Embryonic facial prominence (tissue), 1 donor: ENCODE data around the gene ARAP2.
A peak's percentile ranks its signal among the peaks of the same experiment; 100 is the strongest.

Source experiments
- DNase-seq: peaks from one replicate; pipeline ENCODE4 v3.0.0-alpha.2; 2016; ENCODE audit errors: extremely low spot score

Gene ARAP2

GRCh38 chr4:36215627-36216026, 28.7 kb downstream of the ARAP2 start:
- DNase-seq, result no peak

- DNase-seq, result no peak
Measured at GRCh38 chr4:36214735-36215485, 29.4 kb downstream of the ARAP2 start.

GRCh38 chr4:36213977-36214376, 30.3 kb downstream of the ARAP2 start:
- DNase-seq, result no peak

- DNase-seq, result no peak
Measured at GRCh38 chr4:36211084-36211483, 33.2 kb downstream of the ARAP2 start.

DNA sequence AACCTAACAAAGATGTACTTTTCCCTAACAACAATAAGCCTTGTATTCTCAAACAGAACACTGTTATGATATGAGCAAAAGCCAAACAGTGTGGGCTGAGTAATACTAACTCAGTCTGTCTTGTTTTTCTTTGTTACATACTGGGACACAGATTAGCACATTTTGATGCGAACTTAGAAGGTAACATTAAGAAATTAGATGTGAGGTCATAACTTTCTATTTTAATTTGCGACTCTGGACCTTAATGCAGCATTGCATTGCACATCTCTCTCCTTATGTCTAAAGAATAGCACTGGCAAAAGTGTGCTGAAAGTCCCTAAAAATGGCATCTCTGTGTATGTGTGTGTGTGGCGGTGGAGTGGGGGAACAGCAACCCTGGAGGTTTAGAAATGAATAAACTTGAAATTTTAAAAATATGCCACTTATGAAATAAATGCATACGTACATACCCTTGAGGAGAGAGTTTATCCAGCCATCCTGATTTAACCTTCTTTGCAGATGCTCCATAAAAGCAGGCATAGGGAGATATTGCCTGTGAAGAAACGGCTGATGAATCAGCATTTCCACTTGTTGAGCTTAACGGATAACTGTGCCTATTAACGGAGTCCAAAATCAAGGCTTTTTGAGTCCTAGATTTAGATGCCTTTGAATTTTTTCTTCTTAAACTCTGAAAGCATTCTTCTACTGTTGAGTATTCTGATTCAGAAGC, 34.2 kb downstream of the ARAP2 start:
- DNase-seq, result no peak

DNA sequence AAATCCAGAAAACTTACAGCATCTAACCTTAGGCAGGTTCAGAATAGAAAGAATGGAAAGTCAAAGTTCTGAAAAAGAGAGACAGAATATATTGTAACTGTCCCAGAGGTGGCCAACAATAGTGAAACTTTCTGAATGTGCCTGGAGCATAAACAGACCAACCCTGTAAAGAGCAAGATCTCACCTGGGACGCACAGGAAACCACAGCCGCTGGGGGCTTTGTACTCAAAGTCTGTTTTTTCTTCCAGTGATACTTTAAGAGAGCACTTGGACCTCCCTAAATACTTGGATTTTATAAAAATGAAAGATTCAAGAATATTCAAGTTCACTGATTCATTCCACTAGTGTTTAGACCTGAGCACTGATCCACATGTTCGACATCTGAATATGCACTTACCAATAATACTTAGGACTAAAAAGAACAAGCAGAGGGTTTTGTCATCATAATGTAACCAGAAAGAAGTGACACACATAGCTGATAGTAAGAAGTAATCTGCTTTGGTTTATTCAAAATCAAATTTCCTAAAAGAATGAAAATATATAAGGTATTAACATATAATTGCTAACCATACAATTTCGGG, 35.3 kb downstream of the ARAP2 start:
- DNase-seq, result no peak

DNA sequence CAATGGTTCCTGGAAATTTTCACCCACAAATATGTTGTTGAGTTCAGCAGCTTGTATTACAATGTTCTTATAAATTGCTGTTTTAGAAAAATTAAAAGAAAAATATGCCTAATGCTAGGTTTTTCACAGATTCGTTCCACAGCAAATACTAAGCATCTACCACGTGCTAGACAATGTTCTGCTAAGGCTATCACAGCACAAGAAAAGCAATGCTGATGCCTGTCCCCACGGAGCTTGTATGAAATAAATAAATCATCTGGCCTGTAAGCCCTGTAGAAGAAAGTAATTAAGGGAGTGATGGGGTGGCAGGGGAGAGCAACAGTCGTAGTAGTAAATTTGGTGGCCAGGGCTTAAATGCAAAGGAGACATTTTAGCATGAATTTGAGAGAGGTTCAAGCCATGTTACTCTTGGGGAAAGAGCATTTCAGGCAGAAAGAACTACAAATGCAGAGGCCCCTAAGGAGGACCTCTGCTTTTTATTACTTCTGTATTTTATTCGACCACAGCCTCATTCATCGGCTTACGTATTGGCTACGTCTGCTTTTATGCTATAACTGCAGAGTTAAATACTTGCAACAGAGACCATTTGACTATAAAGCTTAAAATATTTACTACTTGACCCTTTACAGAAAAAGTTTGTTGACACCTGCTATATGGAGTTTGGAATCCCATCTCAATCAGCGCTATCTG, 36.3 kb downstream of the ARAP2 start:
- DNase-seq, result no peak

DNA sequence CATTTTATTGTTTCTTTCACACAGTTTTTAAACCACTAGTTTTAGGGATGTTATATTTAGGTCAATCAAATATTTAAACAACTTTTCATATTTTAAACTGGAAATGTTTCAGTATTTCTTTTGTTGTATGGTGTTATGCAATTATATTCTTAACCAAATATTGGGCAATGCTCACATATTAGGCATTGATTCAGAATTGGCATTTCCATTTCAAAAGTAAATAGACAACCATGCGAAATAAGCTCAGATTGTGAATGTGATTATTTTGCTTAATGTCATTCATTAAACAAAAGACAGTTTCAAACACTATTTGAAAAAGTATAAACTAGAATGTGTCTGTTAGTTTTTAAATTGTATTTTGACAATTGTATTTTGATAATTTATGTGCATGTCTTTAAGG, 36.9 kb downstream of the ARAP2 start:
- no peak for DNase-seq

DNA sequence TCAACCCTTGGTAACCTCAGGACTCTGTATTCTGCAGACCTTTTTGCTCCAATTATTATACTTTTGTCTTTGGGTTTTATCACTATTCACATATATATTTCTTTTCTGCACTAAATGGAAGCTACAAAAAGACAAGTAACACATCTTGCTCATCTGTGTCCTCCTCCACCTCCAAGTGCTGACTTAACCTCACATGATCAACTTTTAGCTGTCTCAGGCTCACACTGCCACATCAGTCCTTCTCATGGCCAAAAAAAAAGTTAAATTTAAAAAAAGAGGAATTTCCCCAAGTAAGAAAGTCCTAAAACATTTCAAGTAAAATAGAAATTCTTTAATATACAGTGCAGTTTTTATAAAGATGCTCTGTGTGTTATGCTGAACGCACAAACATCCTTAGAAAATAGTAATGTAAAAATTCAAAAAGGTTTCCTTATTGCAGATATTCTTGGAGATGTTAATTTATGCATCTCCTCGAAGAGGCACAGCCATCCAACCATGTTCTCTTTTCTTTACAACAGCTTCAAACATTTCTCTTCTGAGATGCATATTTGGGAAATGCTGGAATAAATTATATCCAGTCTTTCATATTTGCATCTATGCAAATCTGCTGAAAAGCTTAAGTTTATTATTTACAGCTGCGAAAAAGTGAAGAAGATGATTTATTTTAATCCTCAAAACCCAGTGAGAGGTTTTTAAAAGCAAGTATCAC, 37.6 kb downstream of the ARAP2 start:
- no peak for DNase-seq

- no peak for DNase-seq
Measured at GRCh38 chr4:36206012-36206411, 38.3 kb downstream of the ARAP2 start.

GRCh38 chr4:36198861-36199260, 45.5 kb downstream of the ARAP2 start:
- no peak for DNase-seq

DNA sequence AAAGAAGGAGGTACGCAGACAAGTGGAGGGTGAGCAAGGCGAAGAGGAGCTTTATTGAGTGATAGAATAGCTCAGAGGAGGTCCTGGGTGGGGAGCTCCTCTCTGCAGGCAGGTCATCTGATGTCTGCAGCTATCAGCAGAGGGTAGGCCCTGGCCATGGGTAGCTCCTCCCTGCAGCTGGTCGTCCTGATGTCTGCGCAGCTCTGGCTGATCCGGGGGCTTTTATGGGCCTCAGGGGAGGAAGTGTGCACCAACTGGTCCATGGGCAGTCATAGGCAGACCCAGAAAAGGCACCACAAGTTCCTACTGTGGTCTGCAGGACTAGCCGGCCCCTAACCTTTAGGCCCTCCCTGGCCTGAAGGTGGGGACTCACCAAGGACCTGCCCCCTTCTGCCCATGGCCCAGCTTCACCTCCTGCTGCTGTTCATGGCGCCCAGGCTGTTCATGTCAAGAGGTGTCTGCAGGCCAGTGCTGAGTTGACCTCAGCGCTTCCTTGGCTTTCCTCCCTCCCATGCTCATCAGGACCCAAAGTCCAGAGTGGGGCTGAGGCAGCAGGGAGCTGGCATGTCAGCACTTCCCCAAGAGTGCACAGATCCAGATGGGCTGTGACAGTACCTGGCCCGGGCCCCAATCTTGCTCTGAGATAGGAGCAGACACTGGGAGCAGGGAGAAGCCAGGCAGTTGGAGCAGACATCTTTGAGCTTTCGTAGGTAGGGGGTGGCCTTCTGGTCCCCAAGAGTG, 46.1 kb downstream of the ARAP2 start:
- no peak for DNase-seq

DNA sequence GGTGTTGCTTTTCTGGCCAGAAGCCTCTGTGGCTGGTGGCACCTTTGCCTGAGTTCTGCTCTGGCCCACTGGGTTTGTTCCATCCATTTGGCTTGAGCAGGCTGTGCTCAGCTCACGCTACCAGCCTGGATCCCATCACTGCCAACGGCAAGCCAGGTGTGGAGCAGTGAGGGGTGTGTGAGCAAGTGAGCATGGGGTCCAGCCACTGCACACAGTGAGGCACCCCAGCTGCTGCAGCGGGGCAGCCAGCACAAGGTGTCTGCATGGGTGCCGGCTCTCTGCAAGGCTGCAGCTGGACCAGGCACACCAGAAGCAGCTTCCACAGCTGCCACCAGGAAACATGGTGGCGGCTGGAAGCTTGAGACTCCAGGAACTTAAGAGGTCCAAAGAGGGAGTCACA, 46.8 kb downstream of the ARAP2 start:
- no peak for DNase-seq

DNA sequence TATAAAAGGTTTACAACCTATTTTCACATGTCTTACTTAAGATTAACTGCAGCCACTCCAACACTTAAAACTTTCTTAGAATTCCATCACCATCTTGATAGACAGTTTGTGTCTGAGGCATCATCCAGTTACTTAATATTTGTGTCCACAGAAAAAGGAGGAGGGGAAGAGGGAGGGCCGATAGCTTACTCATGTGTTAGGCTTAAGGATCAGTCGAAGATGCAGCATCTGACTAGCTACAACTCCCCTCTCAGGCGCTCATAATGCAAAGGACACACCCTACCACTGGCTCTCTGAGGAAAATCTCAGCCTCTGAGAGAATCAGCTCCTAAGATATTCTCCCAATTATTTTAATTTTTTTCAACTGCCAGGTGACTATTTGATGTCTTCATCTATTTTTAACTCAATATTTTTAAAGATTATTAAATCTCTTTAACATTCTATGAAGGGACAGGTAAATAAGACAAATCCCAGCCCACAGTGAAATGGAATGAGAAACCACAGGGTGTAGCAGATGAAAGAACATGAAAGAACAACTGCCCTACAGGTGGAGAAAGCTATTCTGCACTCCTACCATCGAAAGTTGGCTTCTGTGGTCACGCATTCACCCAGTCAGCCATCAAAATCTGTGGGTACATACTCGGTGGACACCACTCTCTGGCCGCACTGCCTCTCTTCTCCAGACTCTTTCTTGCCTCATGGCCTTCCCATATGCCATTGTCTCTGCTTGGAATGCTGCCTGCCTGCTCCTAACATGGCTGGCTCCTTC, 48.0 kb downstream of the ARAP2 start:
- DNase-seq, result no peak

DNA sequence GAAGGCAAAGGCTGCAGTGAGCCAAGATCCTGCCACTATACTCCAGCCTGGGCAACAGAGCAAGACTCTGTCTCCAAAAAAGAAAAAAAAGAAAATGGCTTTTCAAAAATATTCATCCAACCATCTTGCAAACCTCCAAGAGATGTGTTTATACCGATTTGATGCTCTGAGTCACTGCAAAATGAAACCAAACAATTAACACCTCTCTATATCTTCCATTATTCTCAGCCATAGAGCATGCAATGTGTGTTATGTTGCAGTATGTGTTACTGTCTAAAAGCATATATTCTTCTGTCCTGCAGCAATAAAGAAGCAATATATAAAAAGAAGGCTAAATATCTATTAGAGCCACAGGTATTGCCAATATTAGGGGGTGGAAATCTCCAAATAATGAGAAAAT, 51.4 kb downstream of the ARAP2 start:
- no peak for DNase-seq

DNA sequence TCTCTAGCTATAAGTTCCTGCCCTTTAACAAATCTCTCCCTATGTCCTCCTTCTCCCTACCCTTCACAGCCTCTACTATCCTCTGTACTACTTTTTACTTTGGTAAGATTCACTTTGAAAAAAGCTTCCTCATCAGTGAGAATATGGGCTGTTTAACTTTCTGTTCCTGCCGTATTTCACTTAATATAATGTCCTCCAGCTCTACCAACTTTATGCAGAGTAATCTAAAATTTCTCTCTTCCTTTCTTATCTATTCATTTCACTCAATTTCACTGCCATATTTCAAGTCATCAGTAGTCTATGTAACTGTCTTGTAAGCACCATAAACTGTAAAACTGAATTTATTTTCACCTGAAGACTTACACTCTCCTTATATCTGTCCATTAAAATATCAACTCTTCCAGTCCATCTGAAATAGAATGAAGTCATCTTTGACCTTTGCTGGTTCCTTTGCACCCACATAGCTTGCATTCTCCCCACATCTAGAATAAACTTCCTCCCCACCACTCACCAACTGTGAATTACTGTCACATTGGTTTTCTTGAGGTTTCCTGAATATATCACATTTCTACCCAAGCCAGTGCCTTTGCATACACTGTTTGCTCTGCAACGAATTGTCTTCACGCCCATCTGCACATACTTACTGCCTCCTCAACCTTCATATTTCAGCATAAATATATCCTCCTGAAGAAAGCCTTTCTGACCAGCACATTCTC, 54.6 kb downstream of the ARAP2 start:
- DNase-seq, result no peak

DNA sequence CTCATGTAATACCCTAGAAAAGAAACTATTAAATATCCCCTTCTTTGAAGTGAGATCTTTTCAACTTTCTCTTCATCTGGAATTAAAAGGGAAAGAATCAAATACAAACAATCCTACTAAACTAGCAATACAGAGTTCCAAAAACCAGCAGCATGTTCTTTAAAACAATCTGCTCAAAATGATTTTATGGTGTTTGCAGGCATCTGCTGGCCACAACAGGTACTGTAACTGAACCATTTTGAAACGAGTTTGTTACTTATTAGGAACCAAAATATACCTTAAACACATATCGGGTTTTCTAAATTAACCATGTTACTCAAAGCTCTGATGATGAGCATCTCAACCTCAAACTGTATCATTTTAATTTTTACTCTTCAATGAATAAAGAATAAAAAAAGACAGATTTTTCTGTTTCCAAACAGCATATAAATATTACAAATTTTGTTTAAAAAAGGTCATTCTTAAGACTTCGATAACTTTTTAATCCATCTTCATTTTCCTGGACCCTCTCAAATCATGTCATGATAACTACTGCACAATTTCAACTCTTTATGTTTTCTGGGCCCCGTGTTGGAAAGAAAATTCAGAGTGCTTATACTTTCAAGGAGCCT, 56.5 kb downstream of the ARAP2 start:
- peak; percentile 21 for DNase-seq

GRCh38 chr4:36183665-36184393, 60.5 kb downstream of the ARAP2 start:
- DNase-seq, result no peak

DNA sequence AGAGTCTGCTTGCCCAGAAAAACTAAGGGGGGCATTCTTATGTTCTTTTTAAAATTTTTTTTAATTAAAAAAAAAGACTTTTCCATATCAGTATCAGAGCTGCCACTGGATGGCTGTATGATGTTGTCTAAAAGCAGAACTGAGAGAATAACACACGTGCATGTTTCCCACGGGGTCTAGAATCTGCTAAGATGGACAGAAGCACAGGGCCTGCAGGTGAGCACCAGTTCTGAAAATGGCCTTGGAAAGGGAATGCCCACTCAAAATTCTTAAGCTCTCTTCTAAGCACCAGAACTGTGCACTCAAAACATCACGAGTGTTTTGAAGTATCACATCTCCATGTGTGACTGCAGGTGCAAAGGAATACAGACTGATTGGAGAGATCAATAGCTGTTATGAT, 61.1 kb downstream of the ARAP2 start:
- no peak for DNase-seq
